Mesenchymal stem cell (in vitro differentiated cells and primary cell): Measurements from ENCODE around the gene MARK4.

Experiments used
- DNase-seq: peaks from one replicate; pipeline ENCODE4 v3.0.0-alpha.2; 2013
- H2AFZ ChIP-seq: one replicate; pipeline ENCODE4 v1.6.1; 2013; ENCODE audit warnings: low read depth, mild to moderate bottlenecking, control low read depth, inconsistent platforms, low read length, moderate library complexity
- H2AK5ac ChIP-seq: 2 replicates; pipeline ENCODE4 v1.6.1; 2013; ENCODE audit warnings: low read length, moderate library complexity, mild to moderate bottlenecking, inconsistent platforms; ENCODE audit not compliant: severe bottlenecking
- H2BK120ac ChIP-seq: one replicate; pipeline ENCODE4 v1.6.1; 2013; ENCODE audit warnings: low read depth, mild to moderate bottlenecking, inconsistent platforms, low read length, moderate library complexity
- H2BK12ac ChIP-seq, 2 experiments: one replicate each; pipeline ENCODE4 v1.6.1; 2013; ENCODE audit warnings: inconsistent platforms in 2 of 2, low read length in 2 of 2, mild to moderate bottlenecking in 2 of 2, moderate library complexity in 2 of 2, control low read depth in 1 of 2
- H2BK15ac ChIP-seq: one replicate; pipeline ENCODE4 v1.6.1; 2013; ENCODE audit warnings: mild to moderate bottlenecking, low read depth, inconsistent platforms; ENCODE audit not compliant: poor library complexity, severe bottlenecking
- H2BK5ac ChIP-seq: 2 replicates; pipeline ENCODE4 v1.6.1; 2013; ENCODE audit warnings: low read depth, mild to moderate bottlenecking, low read length, control low read depth, inconsistent platforms; ENCODE audit not compliant: poor library complexity, severe bottlenecking
- H3K14ac ChIP-seq, 2 experiments: one replicate each; pipeline ENCODE4 v1.6.1; 2013; ENCODE audit warnings: inconsistent platforms in 2 of 2, low read length in 2 of 2, control low read depth in 1 of 2, mild to moderate bottlenecking in 1 of 2, moderate library complexity in 1 of 2
- H3K18ac ChIP-seq, 2 experiments: one replicate each; pipeline ENCODE4 v1.6.1; 2013; ENCODE audit warnings: inconsistent platforms in 2 of 2, low read length in 2 of 2, control low read depth in 1 of 2, low read depth in 1 of 2, mild to moderate bottlenecking in 1 of 2
- H3K23ac ChIP-seq, 2 experiments: one replicate each; pipeline ENCODE4 v1.6.1; 2013; ENCODE audit warnings: inconsistent platforms in 2 of 2, low read length in 2 of 2, mild to moderate bottlenecking in 2 of 2, moderate library complexity in 2 of 2, control low read depth in 1 of 2
- H3K27ac ChIP-seq: 2 replicates; pipeline ENCODE4 v1.5.1; 2013; ENCODE audit warnings: mild to moderate bottlenecking, moderate library complexity, low read length, control low read depth, inconsistent platforms; ENCODE audit not compliant: poor library complexity, severe bottlenecking
- H3K27me3 ChIP-seq, 2 experiments: 2 replicates each; pipeline versions ENCODE4 v1.6.1 to v1.7.0; 2013; ENCODE audit warnings: low read length in 2 of 2, mild to moderate bottlenecking in 2 of 2, moderate library complexity in 2 of 2, control low read depth in 1 of 2, inconsistent platforms in 1 of 2; ENCODE audit not compliant: control insufficient read depth in 1 of 2, insufficient read depth in 1 of 2
- H3K36me3 ChIP-seq, 2 experiments: 2 replicates each; pipeline versions ENCODE4 v1.6.1 to v1.7.0; 2013; ENCODE audit warnings: low read length in 2 of 2, control low read depth in 1 of 2, inconsistent platforms in 1 of 2, low read depth in 1 of 2, mild to moderate bottlenecking in 1 of 2; ENCODE audit not compliant: insufficient read depth in 2 of 2, control insufficient read depth in 1 of 2
- H3K4ac ChIP-seq, 2 experiments: one replicate each; pipeline ENCODE4 v1.6.1; 2013; ENCODE audit warnings: inconsistent platforms in 2 of 2, low read length in 2 of 2, mild to moderate bottlenecking in 2 of 2, moderate library complexity in 2 of 2, control low read depth in 1 of 2, low read depth in 1 of 2
- H3K4me1 ChIP-seq: 2 replicates; pipeline ENCODE4 v1.6.1; 2013; ENCODE audit warnings: low read depth, low read length, control low read depth; ENCODE audit not compliant: control insufficient read depth, insufficient read depth
- H3K4me2 ChIP-seq: 2 replicates; pipeline ENCODE4 v1.6.1; 2013; ENCODE audit warnings: low read length, mild to moderate bottlenecking, inconsistent platforms; ENCODE audit not compliant: poor library complexity, severe bottlenecking
- H3K4me3 ChIP-seq, 2 experiments: 2 replicates each; pipeline versions ENCODE4 v1.5.1 to v1.7.0; 2013; ENCODE audit warnings: low read length in 2 of 2, mild to moderate bottlenecking in 2 of 2, control low read depth in 1 of 2, low read depth in 1 of 2; ENCODE audit not compliant: insufficient read depth in 1 of 2
- H3K79me1 ChIP-seq: replicated peaks from 2 replicates; pipeline ENCODE4 v1.6.1; 2013; ENCODE audit warnings: mild to moderate bottlenecking, control low read depth, low read length, inconsistent platforms; ENCODE audit not compliant: poor library complexity, severe bottlenecking
- H3K9ac ChIP-seq: 2 replicates; pipeline ENCODE4 v1.7.0; 2013; ENCODE audit warnings: mild to moderate bottlenecking, low read length, moderate library complexity
- H3K9me3 ChIP-seq: 2 replicates; pipeline ENCODE4 v1.7.0; 2013; ENCODE audit warnings: mild to moderate bottlenecking, low read length; ENCODE audit not compliant: control insufficient read depth
- H4K8ac ChIP-seq: one replicate; pipeline ENCODE4 v1.6.1; 2013; ENCODE audit warnings: inconsistent platforms, mild to moderate bottlenecking, low read length, moderate library complexity
- H4K91ac ChIP-seq: one replicate; pipeline ENCODE4 v1.6.1; 2013; ENCODE audit warnings: mild to moderate bottlenecking, low read length, inconsistent platforms
- WGBS: methylation state at CpG from one replicate; pipeline ENCODE4 v1.1.7; 2013; ENCODE audit warnings: mixed read lengths; 5-methylcytosine and 5-hydroxymethylcytosine counted together

MARK4 gene

DNA sequence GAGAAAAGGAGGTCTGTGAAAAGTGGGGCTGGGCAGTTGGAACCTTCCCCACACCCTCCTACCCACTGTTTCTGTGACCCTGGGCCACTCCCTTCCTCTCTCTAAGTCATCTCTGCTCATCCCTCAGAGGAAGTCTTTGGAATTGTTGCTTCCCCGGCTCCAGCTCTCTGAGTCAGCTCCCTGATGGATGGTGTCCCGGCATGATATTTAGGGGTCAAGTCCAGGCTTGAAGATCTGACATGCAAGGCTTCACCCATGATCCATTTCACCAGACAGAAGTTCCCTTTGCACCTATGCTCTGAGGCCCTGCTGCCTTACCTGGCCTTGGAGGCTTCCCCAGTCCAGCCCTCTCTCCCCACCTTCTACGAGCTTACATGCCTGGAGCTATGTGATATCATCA is 19.2 kb upstream of the MARK4 start:
- H3K4me2 ChIP-seq: no peak overlapping the region
- H3K79me1 ChIP-seq: no peaks in the 10 kb centered on the region
- no peak overlapping the region for H2BK120ac ChIP-seq
- no peak overlapping the region for H3K4ac ChIP-seq
- peaks cover 13 to 35% of the 10 kb centered on the region in 2 experiments for H3K27me3 ChIP-seq
- H3K9me3 ChIP-seq: no peaks in the 10 kb centered on the region
- H2BK15ac ChIP-seq: no peak overlapping the region
- no peak overlapping the region for H2AFZ ChIP-seq
- 60% methylated on average over 3 of the region's 3 CpGs for WGBS
- no peak overlapping the region for H2BK12ac ChIP-seq
- no peak overlapping the region for H4K91ac ChIP-seq
- H2BK5ac ChIP-seq: no peak overlapping the region
- H2AK5ac ChIP-seq: no peak overlapping the region
- H3K23ac ChIP-seq: no peak overlapping the region
- no peak overlapping the region for H4K8ac ChIP-seq
- H3K14ac ChIP-seq: no peak overlapping the region
- H3K4me1 ChIP-seq: no peaks in the 10 kb centered on the region
- no peak for DNase-seq
- H3K9ac ChIP-seq: no peak overlapping the region
- H3K18ac ChIP-seq: no peak overlapping the region
- no peak overlapping the region for H3K4me3 ChIP-seq
- H3K27ac ChIP-seq: no peak overlapping the region
- H3K36me3 ChIP-seq: peaks cover 0 to 3% of the 10 kb centered on the region in 2 experiments

DNA sequence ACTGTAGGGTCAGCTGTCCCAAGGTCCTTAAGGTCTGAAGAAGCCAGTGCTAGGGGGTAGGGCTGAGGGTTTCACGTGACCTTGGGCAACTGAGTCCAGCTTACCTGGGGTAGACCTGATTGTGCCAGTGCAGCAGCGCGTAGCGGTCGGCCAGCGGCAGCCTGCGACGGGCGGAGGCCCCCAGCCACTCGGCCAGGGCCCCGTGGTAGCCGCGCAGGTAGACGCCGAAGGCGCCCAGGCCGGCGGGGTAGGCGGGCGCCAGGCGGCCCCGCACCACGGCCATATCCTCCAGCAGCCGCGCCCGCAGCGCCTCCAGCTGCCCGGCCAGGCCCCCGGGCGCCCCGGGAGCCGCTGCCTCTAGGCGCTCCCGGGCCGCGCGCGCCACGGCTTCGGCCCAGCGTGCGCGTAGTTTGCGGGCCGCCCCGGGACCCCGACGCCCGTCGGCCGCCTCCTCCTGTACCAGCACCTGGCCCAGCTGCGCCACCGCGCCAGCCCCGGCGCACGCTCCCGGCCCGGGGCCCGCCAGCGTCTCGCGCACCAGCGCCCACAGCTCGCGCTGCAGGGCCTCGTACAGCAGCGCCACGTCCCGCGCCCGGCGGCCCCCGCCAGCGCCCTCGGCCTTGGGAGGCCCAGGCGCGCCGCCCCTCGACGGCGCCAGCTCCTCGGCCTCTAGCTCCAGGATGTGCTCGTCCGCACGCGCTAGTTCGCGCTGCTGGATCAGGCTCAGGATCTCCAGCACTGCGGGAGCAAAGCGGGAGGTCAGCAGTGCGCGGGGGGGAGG is 16.8 kb upstream of the MARK4 start:
- no peak overlapping the region for H3K27ac ChIP-seq

DNA sequence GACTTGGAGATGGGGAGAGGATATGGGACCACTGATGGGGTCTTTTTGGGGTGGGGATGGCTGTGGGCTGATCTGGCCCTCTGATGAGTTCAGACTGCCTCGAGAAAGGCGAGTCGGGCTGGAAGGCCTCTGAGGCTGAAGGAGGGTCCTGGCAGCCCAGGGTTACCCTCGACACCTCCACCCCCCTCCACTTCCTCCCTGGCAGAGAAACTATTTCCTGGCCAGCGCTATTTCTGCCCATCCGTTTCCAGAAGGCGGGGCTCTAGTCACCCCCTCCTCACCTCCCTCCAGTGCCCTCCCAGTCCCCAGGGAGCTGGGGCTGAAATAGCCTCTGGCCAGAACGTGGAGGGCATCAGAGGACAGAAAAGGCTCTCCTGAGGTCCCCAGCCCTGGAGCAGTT is 15.6 kb upstream of the MARK4 start:
- H2BK120ac ChIP-seq: no peak overlapping the region
- H3K27ac ChIP-seq: no peak overlapping the region
- no peak overlapping the region for H2AK5ac ChIP-seq
- H3K9ac ChIP-seq: no peak overlapping the region
- no peak overlapping the region for H2AFZ ChIP-seq
- H3K4me3 ChIP-seq: no peak overlapping the region
- no peak overlapping the region for H3K23ac ChIP-seq
- no peak overlapping the region for H3K18ac ChIP-seq
- H3K4me1 ChIP-seq: no peaks in the 10 kb centered on the region
- no peak overlapping the region for H2BK5ac ChIP-seq
- no peak overlapping the region for H3K14ac ChIP-seq
- WGBS: 33% methylated on average over 7 of the region's 8 CpGs
- no peak overlapping the region for H3K4me2 ChIP-seq
- H3K4ac ChIP-seq: no peak overlapping the region
- H3K27me3 ChIP-seq: peaks cover 18 to 51% of the 10 kb centered on the region in 2 experiments
- DNase-seq: no peak
- H2BK15ac ChIP-seq: no peak overlapping the region
- H3K36me3 ChIP-seq: peaks cover 0 to 3% of the 10 kb centered on the region in 2 experiments
- no peak overlapping the region for H4K91ac ChIP-seq
- no peak overlapping the region for H2BK12ac ChIP-seq
- H4K8ac ChIP-seq: no peak overlapping the region
- no peaks in the 10 kb centered on the region for H3K79me1 ChIP-seq
- H3K9me3 ChIP-seq: no peaks in the 10 kb centered on the region

More for the DNA sequence above, 16.8 kb upstream of the MARK4 start:
- H2AK5ac ChIP-seq: no peak overlapping the region
- no peak for DNase-seq
- H3K4me2 ChIP-seq: no peak overlapping the region
- no peak overlapping the region for H2BK15ac ChIP-seq
- no peaks in the 10 kb centered on the region for H3K4me1 ChIP-seq
- H2AFZ ChIP-seq: no peak overlapping the region
- H3K36me3 ChIP-seq: peaks cover 0 to 3% of the 10 kb centered on the region in 2 experiments
- no peak overlapping the region for H4K8ac ChIP-seq
- H3K79me1 ChIP-seq: no peaks in the 10 kb centered on the region
- H3K14ac ChIP-seq: no peak overlapping the region
- no peak overlapping the region for H2BK120ac ChIP-seq
- H3K9me3 ChIP-seq: no peaks in the 10 kb centered on the region
- no peak overlapping the region for H3K9ac ChIP-seq
- peaks cover 18 to 51% of the 10 kb centered on the region in 2 experiments for H3K27me3 ChIP-seq
- no peak overlapping the region for H2BK12ac ChIP-seq
- no peak overlapping the region for H3K23ac ChIP-seq
- H3K4ac ChIP-seq: no peak overlapping the region
- 74% methylated on average over 69 of the region's 93 CpGs for WGBS
- H4K91ac ChIP-seq: no peak overlapping the region
- no peak overlapping the region for H2BK5ac ChIP-seq
- no peak overlapping the region for H3K18ac ChIP-seq
- no peak overlapping the region for H3K4me3 ChIP-seq

DNA sequence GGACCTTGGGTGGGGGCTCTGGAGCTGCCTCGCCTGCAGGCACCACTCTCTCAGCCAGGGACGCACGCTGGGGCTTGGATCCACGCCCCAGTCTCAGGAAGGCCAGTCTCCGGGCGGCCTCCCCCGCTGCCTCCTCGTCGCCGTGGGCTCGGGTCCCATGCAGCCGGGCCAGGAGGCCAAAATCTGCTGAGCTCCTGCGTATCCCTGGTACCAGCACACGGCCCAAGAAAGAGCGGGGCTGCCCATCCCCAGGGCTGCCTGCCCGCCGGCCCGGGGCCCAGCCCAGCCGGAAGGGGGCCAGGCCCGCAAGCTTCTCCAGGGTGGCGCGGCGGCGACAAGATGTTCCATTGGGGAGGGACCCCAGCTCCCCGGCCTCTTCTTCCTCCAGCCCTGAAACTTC is 12.5 kb upstream of the MARK4 start:
- Histone ChIP-seq H2AFZ (no peak overlapping the region), H2BK12ac (no peak overlapping the region), H3K14ac (no peak overlapping the region), H4K8ac (no peak overlapping the region), H3K36me3 (peaks cover 0 to 3% of the 10 kb centered on the region in 2 experiments), H3K4me2 (no peak overlapping the region), H2AK5ac (no peak overlapping the region), H2BK15ac (no peak overlapping the region), H4K91ac (no peak overlapping the region), H3K4me1 (no peaks in the 10 kb centered on the region), H3K27ac (no peak overlapping the region), H3K9ac (no peak overlapping the region), H3K4me3 (no peak overlapping the region), H3K79me1 (no peaks in the 10 kb centered on the region), H3K18ac (no peak overlapping the region), H3K9me3 (no peaks in the 10 kb centered on the region), H3K4ac (no peak overlapping the region), H3K27me3 (peaks cover 19 to 56% of the 10 kb centered on the region in 2 experiments), H2BK5ac (no peak overlapping the region), H2BK120ac (no peak overlapping the region), H3K23ac (no peak overlapping the region)
- no peak for DNase-seq
- 95% methylated on average over 24 of the region's 25 CpGs for WGBS
